HL-60 (cell line): ENCODE measurements around the gene ABCG4.

Source experiments
- DNase-seq, 2 experiments: peaks; one replicate each; pipeline ENCODE4 v3.0.0-alpha.2; 2010 to 2020; ENCODE audit warnings: low read depth in 1 of 2, low spot score in 1 of 2
- H3K27ac ChIP-seq: fragments of 250-450 bp; sonication (Bioruptor Pico); replicated peaks from 2 replicates; pipeline ENCODE4 v1.5.1; 2020; ENCODE audit warnings: mild to moderate bottlenecking, moderate library complexity
- H3K27me3 ChIP-seq: fragments of 250-450 bp; sonication (Bioruptor Pico); 2 replicates; pipeline ENCODE4 v1.5.1; 2021; ENCODE audit warnings: mild to moderate bottlenecking, moderate library complexity; ENCODE audit not compliant: insufficient read depth, poor library complexity, severe bottlenecking
- H3K4me3 ChIP-seq: replicated peaks from 2 replicates; pipeline ENCODE4 v1.5.1; 2011; ENCODE audit warnings: mild to moderate bottlenecking, control low read depth, low read length; ENCODE audit not compliant: insufficient read depth
- GABPA ChIP-seq: IDR thresholded peaks from 2 replicates; pipeline ENCODE4 v1.6.1; 2012; ENCODE audit warnings: low read depth
- POLR2AphosphoS5 ChIP-seq: IDR thresholded peaks from 2 replicates; pipeline ENCODE4 v1.6.1; 2012; ENCODE audit warnings: low read depth
- SPI1 ChIP-seq: IDR thresholded peaks from 2 replicates; pipeline ENCODE4 v1.6.1; 2012; ENCODE audit warnings: low read depth, mild to moderate bottlenecking, borderline replicate concordance
- TF ChIP-seq, protein P1 (sequence below): IDR thresholded peaks from 2 replicates; pipeline ENCODE4 v1.6.1; 2012; ENCODE audit warnings: low read depth; ENCODE audit not compliant: insufficient replicate concordance
- TF ChIP-seq, protein P2 (sequence below): IDR thresholded peaks from one replicate; pipeline ENCODE4 v1.5.1; 2011; ENCODE audit warnings: low read length, control low read depth, inconsistent platforms; ENCODE audit not compliant: insufficient read depth

Gene ABCG4

DNA sequence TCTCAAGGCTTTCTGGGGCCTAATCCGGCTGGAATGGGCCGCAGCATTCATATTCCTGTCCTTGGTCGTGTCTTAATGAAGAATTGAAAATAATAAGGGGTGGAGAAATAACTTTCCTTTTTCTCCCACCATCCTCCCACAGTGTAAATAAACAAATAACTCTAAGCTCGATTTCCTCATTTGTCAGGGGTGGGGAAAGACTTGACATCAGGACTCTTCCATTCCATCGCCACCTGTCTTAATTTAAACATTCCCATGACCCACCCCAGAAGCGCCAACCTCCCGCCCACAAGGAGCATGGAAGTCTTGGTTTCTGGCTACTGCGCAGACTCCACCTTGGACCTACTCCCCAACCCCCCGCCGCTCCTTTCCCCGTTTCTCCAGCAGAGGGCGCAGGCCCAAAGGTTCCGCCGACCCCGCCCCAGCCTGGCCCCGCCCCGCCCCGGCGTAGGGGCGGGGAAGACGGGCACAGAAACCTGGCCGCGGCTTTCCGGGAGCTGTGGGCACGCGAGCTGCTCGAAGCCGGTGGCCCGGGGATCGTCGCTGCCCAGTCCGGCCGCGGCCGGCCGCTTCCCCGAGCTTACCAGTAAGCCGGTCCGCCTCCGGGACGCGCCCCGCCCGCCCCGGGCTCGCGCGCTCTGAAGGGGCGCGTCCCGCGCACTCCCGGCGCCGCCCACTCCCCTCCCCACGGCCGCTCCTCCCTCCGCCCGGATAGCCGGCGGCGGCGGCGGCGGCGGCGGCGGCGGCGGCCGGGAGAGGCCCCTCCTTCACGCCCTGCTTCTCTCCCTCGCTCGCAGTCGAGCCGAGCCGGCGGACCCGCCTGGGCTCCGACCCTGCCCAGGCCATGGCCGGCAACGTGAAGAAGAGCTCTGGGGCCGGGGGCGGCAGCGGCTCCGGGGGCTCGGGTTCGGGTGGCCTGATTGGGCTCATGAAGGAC lies 57.0 kb downstream of the ABCG4 start, which contains the start of gene CBL:
Gene CBL, plus strand, starts transcription at position 766 of the 937 bp plus-strand sequence. Its CDS starts 79 bp downstream, at position 845.
- no peak for TF ChIP-seq SPI1
- TF ChIP-seq, protein P1, sequence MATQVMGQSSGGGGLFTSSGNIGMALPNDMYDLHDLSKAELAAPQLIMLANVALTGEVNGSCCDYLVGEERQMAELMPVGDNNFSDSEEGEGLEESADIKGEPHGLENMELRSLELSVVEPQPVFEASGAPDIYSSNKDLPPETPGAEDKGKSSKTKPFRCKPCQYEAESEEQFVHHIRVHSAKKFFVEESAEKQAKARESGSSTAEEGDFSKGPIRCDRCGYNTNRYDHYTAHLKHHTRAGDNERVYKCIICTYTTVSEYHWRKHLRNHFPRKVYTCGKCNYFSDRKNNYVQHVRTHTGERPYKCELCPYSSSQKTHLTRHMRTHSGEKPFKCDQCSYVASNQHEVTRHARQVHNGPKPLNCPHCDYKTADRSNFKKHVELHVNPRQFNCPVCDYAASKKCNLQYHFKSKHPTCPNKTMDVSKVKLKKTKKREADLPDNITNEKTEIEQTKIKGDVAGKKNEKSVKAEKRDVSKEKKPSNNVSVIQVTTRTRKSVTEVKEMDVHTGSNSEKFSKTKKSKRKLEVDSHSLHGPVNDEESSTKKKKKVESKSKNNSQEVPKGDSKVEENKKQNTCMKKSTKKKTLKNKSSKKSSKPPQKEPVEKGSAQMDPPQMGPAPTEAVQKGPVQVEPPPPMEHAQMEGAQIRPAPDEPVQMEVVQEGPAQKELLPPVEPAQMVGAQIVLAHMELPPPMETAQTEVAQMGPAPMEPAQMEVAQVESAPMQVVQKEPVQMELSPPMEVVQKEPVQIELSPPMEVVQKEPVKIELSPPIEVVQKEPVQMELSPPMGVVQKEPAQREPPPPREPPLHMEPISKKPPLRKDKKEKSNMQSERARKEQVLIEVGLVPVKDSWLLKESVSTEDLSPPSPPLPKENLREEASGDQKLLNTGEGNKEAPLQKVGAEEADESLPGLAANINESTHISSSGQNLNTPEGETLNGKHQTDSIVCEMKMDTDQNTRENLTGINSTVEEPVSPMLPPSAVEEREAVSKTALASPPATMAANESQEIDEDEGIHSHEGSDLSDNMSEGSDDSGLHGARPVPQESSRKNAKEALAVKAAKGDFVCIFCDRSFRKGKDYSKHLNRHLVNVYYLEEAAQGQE, result no peak
- TF ChIP-seq, protein P2, sequence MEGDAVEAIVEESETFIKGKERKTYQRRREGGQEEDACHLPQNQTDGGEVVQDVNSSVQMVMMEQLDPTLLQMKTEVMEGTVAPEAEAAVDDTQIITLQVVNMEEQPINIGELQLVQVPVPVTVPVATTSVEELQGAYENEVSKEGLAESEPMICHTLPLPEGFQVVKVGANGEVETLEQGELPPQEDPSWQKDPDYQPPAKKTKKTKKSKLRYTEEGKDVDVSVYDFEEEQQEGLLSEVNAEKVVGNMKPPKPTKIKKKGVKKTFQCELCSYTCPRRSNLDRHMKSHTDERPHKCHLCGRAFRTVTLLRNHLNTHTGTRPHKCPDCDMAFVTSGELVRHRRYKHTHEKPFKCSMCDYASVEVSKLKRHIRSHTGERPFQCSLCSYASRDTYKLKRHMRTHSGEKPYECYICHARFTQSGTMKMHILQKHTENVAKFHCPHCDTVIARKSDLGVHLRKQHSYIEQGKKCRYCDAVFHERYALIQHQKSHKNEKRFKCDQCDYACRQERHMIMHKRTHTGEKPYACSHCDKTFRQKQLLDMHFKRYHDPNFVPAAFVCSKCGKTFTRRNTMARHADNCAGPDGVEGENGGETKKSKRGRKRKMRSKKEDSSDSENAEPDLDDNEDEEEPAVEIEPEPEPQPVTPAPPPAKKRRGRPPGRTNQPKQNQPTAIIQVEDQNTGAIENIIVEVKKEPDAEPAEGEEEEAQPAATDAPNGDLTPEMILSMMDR, result peak; percentile 78
- Histone ChIP-seq H3K27me3 (no peaks in the 10 kb centered on the region), H3K27ac (peak within 1 kb of the TSS; percentile 95), H3K4me3 (peak within 1 kb of the TSS; percentile 97)
- peak; percentile 82 to 94 for DNase-seq

DNA sequence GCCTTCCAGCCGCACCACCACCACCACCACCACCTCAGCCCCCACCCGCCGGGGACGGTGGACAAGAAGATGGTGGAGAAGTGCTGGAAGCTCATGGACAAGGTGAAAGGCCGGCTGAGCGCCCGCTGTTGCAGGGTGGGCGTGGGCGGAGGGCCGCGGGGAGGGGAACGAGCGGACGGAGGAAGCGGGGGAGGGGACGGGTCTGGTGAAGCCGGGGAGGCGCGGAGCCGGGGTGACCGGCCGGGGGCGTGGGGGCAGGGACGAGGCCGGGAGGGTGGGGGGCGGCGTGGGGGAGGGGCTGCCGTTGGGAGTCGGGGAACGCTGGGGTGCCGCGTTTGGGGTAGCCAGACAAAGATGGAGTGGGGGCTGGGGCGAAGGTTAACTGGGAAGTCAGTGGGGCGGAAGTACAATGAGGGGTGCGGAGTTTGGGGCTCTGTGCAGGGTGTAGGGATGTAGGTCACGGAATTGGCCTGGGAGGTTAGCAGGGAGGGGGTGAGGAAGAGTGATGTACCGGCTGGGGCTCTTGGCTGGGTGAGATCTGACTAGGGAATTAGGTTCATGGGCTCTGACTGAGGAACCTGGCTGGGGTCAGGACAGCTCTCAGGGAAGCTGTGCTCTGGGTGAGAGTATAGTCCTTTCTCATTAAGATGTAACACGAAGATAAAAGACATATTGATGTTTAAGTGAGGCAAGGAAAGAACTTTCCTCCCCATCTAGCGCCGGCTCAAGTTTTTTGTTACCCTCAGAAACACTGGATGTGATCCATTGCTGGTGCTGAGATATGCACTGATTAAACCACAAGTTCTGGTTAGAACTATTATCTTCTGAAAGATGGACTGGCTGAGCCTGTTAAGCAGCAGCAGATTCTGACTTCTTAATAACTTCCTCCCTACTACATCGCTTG lies 57.9 kb downstream of the ABCG4 start:
- peak overlapping the region; percentile 97 for H3K4me3 ChIP-seq
- TF ChIP-seq POLR2AphosphoS5 (no peak), GABPA (no peak), SPI1 (peak; percentile 1; the same call in 1 of the 2 replicates)
- TF ChIP-seq, protein P2, result no peak
- TF ChIP-seq, protein P1, result no peak
- DNase-seq, result peak; percentile 51 to 57
- no peaks in the 10 kb centered on the region for H3K27me3 ChIP-seq
- H3K27ac ChIP-seq, result peak overlapping the region; percentile 95

DNA sequence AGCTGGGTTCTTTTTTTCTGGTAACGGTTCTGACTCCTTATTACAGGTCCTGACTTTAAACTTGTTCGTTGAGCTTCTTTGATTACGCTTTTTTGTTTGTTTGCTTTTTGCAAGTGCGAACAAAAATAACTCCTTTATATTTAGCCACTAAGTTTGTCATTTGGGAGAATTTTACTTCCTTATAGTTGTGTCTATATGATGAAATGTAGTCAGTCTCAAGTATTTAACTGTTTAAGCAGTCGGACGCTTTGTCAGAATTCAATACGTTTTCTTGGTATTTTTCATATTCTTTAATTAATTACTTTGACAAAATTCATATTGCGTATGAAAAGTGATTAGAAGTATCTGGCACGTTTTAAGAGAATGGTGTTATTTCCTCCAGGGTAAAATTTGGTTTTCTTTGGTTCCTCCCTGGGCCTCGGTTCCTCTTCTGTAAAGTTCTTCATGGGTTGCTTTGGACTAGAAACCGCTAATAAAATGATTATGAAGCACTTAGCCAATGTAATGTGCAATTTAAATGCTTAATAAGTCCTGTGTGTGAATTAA lies 58.6 kb downstream of the ABCG4 start:
- DNase-seq, result peak in 1 of 2 experiments; percentile 13
- peak overlapping the region; percentile 95 for H3K27ac ChIP-seq

More for the DNA sequence above, 58.6 kb downstream of the ABCG4 start:
- no peaks in the 10 kb centered on the region for H3K27me3 ChIP-seq
- TF ChIP-seq, protein P1, result no peak
- no peak for TF ChIP-seq GABPA
- TF ChIP-seq, protein P2, result no peak
- TF ChIP-seq POLR2AphosphoS5, result no peak
- no peak; the same call in 1 of the 2 replicates for TF ChIP-seq SPI1
- peak overlapping the region; percentile 97 for H3K4me3 ChIP-seq
